HK-2 (cell line): ENCODE results near the gene PDZD4.

ENCODE experiments used
- DNase-seq: peaks from one replicate; pipeline ENCODE4 v3.0.0-alpha.2; 2018; ENCODE audit not compliant: unreplicated experiment

PDZD4 gene

DNA sequence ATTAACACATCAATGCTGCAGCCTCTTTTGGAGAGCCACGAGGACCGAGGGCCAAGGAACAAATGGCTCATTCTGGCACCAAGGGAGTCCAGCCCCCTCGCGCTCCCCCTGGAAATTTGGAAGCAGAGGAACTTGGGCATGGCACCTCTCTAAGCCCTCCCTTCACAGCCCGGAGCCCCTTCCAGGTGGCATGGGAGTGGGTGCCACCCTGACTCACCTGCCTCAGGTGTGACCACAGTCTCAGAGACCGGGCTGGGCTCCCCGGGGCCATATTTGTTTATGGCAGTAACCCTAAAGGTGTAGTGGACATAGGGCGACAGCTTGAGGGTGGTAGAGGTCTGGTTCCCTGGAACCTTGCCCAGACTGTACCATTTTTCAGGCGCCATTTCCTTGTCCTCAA is 36.8 kb upstream of the PDZD4 start:
- no peak for DNase-seq

DNA sequence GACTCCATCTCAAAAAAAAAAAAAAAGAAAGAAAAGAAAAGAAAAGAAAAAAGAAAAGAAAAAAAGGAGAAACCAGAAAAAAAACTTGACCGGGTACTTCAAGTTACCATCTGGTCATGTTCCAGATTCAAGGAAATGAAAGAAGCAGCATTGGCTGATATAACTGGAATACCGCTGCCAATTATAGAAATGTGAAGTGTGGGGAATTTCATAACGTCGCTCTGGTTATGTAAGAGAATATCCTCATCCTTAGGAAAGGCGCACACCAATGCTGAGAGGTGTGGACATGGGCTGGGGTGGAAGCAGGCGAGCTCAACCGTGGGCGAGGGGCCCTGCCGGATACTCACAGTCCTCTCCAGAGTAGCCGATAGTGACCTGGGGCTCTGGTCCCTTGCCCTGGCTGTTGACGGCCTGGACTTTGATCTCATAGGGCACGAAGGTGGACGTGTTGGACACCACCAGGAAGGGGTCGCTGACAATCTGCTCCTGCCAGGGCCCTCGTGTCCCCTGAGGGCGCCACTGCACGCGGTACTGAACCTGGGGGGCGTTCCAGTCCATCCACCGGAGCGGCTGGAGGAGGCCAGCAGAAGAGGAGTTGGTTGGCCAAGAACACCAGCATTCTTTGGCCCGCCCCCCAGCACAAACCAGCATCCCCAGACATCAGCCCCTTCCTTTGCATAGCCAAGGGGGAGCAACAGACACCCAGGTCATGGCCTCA is 36.1 kb upstream of the PDZD4 start:
- no peak for DNase-seq

DNA sequence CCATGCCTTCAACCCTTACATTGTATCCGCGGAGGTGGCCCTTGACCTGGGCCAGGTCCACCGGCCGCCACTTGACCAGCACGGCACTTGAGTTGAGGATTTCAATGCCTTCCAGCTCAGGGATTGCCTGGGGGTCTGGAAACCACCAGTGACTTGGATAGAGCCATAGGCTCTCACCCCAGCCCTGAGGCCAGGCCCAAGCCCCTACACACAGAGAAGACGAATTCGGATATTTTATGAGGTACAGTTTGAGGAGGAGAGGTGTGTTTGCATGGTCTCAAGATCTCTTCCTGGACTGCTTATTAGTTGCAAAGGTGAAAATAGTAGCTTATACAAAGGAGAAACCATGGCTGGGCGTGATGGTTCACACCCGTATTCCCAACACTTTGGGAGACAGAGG is 35.3 kb upstream of the PDZD4 start:
- no peak for DNase-seq

DNA sequence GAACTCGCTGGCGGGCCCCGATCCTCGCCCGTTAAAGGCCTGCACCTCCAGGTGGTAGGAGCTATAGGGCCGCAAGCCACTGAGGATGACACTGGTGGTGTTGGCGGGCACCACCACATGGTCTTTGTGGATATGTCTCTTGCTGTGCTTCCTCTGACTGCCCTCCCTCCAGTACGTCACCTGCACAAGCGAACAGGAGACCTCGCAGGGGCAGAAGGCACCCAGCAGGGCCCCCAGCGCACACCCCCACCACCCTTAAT is 34.9 kb upstream of the PDZD4 start:
- no peak for DNase-seq

DNA sequence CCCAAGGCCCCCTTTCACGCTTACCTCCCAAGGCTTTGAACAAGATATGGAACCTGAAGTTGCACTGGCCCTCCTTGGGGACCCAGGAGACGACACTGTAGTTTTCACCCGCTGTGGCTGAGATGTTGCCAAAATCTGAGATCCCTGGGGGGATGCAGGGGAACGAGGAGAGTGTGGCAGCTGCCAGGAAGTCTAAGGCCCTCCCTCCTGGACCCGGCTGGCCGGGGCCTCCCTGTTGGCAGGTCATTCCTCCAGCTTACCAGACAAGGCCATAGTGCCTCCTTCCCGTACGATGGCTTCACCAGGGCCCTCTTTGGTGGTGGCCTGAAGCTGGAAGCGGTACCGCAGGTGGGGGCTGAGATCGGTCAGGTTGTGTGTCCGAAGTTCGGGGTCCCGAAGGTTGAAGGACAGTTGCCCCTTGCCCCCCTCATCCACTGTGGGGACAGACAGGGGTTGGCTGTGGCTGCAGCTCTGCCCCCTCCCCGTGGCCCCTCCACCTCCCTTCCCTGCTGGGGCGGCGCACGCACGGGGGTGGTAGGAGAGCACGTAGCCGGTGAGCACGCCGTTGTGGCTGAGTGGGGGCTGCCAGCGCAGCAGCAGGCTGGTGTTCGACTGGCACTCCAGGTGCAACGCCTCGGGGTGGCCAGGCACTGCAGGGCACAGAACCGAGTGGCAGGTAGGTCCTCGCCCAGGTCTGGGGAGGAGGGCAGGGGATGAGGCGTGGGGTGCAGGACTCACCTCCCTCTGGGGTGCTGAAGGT is 34.4 kb upstream of the PDZD4 start:
- no peak for DNase-seq

DNA sequence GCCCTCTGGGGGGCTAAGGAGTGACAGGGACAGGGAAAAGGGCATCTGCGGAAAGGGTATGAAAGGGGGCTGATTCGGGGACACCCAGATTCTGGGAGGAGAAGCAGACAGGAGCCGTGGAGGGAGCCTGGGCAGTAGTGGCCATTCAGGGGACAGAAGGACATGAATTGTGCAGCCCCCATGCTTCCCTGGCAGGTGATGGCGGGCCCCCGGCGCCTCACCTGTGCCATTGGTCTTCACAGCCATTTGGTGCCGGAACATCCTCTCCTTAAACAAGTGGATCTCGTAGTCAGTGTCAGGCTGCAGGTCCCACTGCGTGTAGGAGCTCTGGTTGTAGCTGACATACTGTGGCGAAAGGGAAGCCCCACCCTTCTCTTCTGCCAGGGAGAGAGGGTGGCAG is 33.8 kb upstream of the PDZD4 start:
- DNase-seq: no peak

DNA sequence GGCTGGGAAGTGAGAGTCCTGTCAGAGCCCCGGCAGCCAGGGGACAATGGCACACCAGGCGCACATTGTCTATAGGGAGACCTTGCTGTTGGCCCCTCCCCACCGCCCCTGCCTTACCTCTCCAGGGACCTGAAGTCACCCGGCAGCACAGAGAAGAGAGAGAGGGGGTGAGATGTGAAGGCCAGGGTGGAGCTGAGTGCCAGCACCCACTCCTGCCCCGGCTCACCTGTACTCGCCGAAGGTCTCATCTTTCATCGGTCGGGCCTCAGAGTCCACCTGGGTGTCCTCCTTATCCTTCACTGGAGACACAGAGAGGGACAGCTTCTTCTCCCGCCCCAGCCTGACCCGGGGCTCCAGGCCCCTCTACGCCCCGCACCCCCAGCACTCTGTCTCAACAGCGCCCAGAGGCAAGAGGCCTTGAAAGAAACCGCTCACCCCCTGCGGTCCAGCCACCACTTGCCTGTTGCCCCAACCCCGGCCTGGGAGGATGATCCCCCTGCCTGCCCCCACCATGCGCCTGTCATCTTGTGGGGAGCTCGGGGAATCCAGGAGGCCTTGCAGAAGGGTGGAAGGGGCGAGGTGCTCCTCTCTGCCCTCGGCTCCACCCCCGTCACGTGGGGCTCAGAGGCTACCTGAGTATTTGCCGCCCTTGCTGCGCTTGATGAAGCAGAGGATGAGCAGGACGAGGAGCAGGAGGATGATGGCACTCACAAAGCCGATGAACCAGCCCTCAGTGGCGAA is 33.1 kb upstream of the PDZD4 start:
- no peak for DNase-seq

DNA sequence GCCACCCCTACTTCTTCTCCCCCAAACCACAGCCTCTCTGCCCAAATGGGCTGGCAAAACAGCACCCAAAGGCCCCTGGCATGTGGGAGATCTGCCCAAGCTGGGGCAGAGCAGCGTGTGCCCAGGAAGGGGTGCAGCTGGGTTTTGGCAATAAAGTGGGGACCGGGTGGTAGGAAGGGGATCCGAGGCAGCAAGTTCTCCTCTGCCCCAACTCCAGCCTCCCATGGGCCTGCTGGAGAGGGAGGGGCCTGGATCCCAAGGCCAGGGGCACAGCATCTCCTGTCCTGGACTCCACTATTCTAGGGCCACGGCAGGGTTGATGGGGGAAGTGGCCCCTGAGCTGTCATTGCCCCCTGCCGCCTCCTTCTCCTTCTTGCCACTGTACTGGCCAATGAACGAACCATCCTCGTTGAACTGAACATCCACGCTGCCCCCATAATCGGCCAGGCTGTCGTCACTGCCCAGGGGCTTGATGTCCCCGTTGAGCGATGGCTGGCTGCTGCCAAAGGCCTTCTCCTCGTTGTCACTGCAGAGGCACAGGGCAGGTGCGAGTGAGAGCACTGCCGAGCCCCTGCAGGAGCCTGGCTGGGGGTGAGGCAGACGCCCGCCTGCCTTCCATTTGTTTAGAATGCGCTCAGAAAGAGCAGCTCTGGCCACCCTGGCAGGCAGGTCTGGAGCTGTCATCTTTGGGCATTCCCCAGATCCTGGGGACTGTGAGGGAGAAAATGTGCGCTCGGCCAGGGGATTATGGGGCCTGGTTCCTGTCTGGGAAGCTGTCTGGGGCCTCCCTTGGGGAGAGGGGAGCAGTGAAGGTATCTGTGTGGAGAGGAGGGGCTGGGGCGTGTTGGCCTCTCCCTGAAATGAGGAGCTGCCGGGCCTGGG is 32.3 kb upstream of the PDZD4 start:
- DNase-seq: no peak

DNA sequence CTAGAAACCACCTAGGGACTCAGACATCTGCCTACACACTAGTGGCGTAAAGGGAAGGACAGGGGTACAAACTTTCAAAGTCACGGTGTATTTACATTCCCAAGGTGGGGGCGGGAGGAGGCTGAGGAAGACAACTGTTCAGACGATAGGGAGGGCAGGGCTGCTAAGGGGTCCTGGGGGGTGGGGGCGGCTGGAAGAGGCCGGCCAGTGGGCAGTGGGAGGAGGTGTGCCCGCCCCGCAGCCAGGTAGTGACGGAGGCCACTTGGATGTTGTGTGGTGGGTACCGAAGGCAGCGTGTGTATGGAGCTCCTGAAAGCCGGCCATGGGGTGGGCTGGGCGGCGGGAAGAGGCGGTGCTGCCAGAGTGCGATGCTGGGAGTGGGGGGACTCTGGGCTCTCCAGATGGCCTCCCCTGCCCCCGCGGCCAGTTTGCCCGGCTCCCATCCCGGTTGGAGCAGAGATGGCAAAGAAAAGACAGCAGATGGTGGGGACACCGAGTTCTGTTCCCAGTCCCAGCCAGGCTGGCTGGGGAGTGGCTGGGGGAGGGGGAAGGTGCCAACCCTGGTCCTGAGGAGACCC is 31.5 kb upstream of the PDZD4 start:
- no peak for DNase-seq

DNA sequence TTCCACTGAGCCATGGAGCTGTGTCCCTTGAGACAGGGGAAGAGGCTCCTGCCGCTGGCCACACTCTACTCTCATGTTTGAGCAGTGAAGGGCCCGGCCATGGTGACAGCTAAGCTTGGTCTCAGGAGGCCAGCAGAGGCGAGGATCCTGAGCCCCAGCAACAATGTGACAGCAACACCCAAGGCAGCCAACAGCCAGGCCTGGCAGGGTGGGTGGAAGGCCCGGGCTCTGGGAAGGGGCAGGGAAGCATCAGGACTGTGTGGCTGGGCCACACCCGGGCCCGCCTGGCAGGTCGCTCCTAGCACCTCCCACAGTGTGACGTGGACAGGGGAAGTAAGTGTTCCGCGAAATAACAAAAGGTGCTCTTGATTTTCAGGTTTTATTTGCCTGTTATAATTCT is 30.8 kb upstream of the PDZD4 start:
- DNase-seq: no peak

DNA sequence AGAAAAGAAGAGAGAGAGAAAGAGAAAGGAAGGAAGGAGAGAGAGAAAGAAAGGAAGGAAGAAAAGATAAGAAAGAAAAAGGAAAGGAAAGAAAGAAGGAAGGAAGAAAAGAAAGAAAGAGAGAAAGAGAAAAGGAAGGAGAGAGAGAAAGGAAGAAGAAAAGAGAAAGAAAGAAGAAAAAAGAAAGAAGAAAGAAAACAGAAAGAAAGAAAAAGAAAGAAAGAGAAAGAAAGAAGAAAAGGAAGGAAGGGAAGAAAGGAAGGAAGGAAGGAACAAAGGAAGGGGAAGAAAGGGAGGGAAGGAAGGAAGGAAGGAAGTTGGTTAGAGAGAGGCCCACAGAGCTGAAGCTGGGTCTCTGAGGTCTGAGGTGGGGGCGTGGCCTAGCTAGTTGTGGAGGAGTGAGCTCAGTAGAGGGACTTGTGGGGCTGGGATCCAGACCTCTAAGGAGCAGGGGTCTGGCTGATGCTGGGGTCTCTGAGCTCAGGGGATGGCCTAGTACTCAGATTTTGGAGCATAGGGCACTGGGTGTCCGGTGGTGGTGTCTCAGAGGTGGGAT is 27.1 kb upstream of the PDZD4 start:
- DNase-seq: no peak

DNA sequence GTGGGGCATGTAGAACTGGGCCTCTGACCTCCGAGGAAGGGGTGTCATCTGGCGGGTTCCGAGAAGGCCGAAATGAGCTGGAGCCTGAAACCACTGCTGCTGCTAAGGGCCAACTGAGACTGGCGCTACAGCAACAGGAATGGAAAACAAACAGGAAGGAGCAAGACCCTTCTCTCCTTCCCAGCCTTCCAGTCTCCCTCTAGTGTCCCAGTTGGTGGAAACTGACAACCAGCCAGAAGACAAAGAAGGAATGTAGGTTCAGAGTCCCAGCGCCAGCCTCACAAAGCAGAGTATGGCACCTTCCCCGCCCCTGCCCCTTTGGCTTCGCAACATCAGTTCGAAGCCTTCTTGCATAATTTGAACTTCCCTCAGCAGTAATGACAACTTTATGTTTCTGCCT is 24.4 kb upstream of the PDZD4 start:
- DNase-seq: no peak

DNA sequence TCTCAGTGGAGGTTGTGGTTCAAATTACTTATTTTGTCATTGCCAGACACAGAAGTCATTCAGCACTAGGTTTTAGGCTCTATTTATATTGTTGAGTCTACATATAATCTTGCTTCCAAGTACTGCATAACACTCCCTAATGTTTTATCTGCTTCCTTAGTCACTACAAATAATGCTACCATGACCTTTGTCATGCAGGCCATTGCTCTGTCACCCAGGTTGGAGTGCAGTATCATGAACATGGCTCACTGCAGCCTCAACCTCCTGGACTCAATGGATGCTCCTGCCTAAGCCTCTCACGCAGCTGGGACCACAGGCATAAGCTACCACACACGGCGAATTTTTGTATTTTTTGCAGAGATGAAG is 23.5 kb upstream of the PDZD4 start:
- no peak for DNase-seq

DNA sequence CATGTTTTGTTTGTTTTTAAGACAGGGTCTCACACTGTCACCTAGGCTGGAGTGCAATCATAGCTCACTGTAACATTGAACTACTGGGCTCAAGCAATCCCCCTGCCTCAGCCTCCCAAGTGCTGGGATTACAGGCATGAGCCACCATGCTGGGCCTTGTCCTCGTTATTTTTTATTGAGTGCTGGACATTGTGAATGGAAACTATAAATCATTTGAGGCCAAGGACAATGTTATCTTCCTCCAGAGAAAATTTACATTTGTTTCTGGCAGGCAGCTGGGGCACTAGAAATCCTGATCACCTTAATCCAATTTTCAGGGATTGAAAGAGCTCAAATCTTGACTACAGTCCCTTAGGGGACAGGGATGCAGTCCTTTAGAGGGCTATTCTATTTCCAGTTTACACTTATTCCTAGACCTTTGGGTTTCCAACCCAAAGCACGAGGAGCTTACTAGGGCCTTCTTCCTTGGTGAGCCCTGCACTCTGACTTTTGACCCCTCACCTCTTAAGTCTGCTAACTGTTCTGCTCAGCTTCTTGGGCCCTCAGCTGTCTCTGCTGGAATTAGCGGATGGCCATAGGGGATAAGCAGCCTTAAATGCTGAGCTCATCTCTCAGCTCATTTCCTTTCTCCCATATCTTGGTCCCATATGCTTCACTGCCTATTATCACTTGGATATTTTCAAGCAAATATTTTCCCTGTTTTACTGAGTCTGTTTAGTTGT is 23.0 kb upstream of the PDZD4 start:
- DNase-seq: no peak

DNA sequence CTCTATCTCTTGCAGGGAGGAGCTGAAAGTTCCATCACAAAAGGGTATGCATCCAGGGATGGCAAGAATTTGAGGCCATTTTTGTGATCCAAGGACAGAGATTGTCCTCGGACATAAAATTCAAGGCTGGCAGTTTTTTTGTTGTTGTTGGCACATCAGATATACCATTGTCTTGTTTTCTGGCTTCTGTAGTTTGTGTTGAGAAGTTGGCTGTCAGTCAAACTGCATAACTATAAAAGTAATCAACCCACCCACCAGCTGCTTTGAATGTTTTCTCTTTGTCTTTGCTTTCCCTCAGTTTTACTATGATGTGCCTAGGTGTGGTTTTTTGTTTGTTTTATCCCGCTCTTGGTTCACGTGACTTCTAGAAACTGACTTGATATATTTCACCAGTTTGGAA is 21.6 kb upstream of the PDZD4 start:
- no peak for DNase-seq

DNA sequence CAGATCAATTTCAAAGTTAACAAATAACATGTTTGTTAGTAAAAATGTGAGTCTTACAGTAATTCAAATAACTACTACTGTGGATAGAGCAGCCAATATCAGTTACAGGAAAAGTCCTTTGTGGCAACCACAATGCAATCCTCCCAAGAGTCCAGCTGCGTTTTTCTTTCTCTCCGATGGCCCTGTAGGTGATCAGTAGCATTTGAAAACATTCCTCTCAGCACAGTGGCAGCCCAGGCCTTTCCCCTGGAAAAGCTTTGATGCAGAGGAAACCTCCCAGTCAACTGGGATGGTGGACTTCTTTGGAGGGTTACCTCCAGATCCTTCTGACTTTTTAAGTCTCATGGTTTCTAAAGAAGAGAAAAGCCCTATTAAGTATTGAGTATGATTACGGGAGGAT is 18.0 kb upstream of the PDZD4 start:
- no peak for DNase-seq

DNA sequence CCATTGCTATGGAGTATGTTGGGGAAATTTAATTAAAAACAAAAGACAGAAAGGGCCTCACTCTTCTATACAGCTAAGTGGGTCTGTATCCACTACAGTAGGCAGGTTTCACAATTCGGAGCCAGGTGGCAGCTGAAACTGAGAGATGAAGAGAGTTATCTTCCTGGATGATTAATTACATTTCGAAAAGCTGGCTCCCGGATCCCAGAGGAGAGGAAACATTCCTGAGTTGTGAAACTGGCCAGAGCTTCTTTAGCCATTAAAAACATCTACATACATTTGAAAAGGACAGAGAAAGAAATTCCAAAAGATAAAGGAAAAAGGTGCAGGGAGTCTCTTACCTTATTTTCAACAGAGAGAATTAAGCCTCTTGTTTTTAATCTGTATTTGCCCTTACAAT is 15.5 kb upstream of the PDZD4 start:
- no peak for DNase-seq

DNA sequence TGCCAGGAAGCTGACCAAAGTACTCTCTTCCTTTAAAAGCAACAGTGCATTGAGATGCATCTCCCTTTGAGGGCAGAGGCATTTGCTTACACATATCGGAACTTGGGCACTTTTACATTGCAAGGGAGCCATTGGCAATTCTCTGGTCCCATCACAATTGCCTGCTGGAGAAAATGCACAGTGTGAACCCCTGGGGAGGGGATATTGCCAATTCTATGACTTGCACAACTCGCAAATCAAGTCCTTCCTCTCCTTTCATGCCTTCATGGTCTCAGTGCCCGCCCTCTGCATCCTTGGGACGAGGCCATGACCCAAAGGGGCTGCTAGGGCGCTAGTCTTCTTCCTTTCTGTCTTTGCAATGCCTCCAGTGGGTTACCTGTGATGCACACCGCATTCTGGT is 14.9 kb upstream of the PDZD4 start:
- no peak for DNase-seq

DNA sequence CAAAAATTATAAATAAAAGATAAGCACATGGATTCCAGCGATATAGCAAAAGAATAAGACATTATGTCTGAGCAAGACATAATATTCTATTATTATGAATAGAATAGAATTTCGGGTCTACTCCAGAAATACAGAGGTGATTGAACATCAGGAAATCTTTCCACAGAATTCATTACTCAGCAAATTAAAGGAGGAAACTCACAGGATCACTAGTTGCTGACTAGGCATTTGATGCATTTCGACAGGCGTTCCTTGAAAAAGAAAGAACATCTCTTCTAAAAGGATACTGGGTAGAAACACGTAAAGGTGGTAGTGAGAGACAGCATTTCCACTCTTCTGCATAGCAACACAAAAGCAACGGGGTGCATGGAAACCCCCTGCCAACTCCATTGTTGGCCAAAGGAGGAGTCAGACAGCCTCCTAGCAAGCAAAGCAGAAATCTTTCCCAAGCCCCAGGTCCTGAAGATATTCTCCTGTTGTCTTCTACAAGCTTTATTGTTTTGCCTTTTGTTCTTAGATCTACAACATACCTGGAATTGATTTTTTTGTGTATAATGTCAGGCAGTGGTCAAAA is 14.3 kb upstream of the PDZD4 start:
- DNase-seq: no peak

DNA sequence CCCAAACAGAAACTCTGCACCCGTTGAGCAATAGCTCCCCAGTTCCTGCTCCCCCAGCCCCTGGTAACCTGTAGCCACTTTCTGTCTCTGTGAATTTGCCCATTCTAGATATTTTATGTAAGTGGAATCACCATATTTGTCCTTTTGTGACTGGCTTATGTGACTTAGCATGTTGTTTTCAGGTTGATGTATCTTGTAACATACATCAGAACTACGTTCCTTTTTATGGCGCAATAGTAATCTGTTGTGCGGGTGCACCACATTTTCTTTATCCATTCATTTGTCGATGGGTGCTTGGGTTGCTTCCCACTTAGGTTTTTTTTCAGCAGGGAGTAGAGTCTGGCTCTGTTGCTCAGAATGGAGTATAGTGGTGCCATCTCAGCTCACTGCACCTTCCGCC is 6.6 kb upstream of the PDZD4 start:
- no peak for DNase-seq

DNA sequence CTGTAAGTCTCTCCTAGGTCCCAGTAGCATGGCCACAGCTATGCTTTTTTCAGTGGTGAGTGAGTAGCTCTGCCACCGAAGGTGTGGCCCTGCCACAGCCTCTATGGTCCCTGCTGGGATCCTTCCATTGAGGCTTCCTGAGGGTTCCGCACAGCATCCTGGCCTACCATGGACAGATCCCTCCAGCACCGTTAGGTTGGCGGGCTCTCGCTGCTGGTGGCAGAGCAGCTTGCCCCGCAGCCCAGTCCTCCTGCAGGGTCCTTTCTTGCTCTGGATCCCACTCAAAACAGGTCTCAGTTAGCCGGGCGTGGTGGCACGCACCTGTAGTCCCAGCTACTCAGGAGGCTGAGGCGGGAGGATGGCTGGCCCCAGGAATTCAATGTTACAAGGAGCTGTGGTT is 2.4 kb upstream of the PDZD4 start:
- no peak for DNase-seq
